Muscle layer of colon (tissue), 2 donors: ENCODE measurements around the gene LRMDA.
A peak's percentile ranks its signal among the peaks of the same experiment; 100 is the strongest.

Source experiments
- H3K27ac ChIP-seq: one replicate; pipeline ENCODE4 v1.7.0; 2013; ENCODE audit warnings: low read depth, mild to moderate bottlenecking, low read length, moderate library complexity
- H3K27me3 ChIP-seq, 2 donors: one replicate each; pipeline ENCODE4 v1.7.0; 2013; ENCODE audit warnings: low read length in 2 of 2, mild to moderate bottlenecking in 2 of 2; ENCODE audit not compliant: insufficient read depth in 2 of 2, control insufficient read depth in 1 of 2
- H3K36me3 ChIP-seq: one replicate; pipeline ENCODE4 v1.7.0; 2013; ENCODE audit warnings: mild to moderate bottlenecking, low read length; ENCODE audit not compliant: insufficient read depth
- H3K4me1 ChIP-seq: one replicate; pipeline ENCODE4 v1.7.0; 2013; ENCODE audit warnings: mild to moderate bottlenecking, low read length; ENCODE audit not compliant: insufficient read depth
- H3K4me3 ChIP-seq, 2 donors: one replicate each; pipeline ENCODE4 v1.7.0; 2013; ENCODE audit warnings: low read length in 2 of 2, low read depth in 1 of 2, mild to moderate bottlenecking in 1 of 2, moderate library complexity in 1 of 2
- H3K9ac ChIP-seq: one replicate; pipeline ENCODE4 v1.7.0; 2013; ENCODE audit warnings: low read length
- H3K9me3 ChIP-seq: one replicate; pipeline ENCODE4 v1.7.0; 2013; ENCODE audit warnings: mild to moderate bottlenecking, low read length
- donor health status: abdominal sarcoma.
- donor health status: Adenocarcinoma of cecum.

Gene LRMDA

DNA sequence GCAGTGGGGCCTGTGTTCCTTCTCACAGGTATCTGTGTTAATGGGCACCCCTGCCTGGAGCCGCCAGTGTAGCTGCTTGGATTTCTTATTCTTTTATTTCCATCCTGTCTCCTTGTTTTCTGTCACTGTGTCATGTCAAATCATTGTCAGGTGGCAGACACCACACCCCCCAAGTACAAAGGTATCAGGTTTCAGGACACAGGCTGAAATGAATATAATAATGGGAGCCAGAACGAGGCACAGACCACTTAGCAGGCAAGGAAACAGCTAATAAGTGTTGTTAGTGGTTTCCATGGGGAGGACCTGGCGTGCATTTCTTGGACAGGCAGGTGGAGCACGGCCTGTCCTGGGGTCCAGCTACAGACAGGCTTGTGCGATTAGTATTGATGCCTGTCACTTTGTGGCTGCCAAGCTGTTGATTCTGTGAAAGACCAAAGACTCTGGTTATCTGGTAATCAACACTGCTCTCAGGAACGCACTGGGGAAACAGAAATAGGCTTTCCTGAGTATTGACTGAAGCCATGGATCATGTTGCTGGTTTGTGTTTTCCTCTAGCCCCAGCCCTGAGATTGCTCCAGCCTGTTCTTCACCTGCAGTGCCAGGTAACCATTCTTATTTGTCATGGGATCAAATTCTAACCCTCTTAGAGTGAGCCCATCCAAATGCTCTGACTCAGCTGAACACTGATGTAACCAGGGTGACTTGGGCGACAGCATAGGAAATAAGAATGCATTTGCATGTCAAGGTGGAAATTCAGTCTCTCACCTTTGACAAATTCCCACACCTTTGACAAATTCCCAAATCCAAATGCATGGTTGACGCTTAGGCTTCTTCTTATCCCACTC, 1002.0 kb downstream of the LRMDA start:
- no peaks in the 10 kb centered on the region for H3K27me3 ChIP-seq
- H3K4me3 ChIP-seq: no peak overlapping the region
- no peak overlapping the region for H3K9ac ChIP-seq
- H3K27ac ChIP-seq: peak overlapping the region; percentile 25
- no peaks in the 10 kb centered on the region for H3K36me3 ChIP-seq
- H3K9me3 ChIP-seq: no peaks in the 10 kb centered on the region
- H3K4me1 ChIP-seq: peaks cover 61% of the 10 kb centered on the region

GRCh38 chr10:76435157-76435556, 1003.7 kb downstream of the LRMDA start:
- H3K27ac ChIP-seq: no peak overlapping the region
- no peak overlapping the region for H3K9ac ChIP-seq
- H3K4me3 ChIP-seq: no peak overlapping the region
- H3K36me3 ChIP-seq: no peaks in the 10 kb centered on the region
- no peaks in the 10 kb centered on the region for H3K27me3 ChIP-seq
- no peaks in the 10 kb centered on the region for H3K9me3 ChIP-seq
- peaks cover 45% of the 10 kb centered on the region for H3K4me1 ChIP-seq

- peaks cover 32% of the 10 kb centered on the region for H3K4me1 ChIP-seq
- H3K9me3 ChIP-seq: no peaks in the 10 kb centered on the region
- H3K36me3 ChIP-seq: no peaks in the 10 kb centered on the region
- H3K4me3 ChIP-seq: no peak overlapping the region
- no peak overlapping the region for H3K9ac ChIP-seq
- no peak overlapping the region for H3K27ac ChIP-seq
- H3K27me3 ChIP-seq: no peaks in the 10 kb centered on the region
Measured at GRCh38 chr10:76436401-76436811, 1005.0 kb downstream of the LRMDA start.

DNA sequence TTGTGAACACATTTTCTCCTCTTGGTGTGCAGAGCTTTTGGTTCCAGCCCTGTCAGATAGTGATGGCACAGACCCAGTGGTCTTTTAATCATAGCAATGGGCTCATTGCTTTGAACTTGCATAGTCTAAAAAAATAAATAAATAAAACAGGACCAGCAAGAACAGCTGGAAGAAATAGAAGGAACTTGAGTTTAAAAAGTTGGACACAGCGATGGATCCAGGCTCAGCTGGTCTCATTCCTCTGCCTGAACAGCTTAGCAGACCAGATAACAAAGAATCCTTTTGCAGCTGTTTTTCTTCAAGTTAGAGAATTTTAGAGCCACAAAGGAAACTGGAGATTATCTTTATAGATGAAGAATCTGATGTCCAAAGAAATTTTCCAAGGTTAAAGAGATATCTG, 1005.6 kb downstream of the LRMDA start:
- Histone ChIP-seq H3K27ac (no peak overlapping the region), H3K4me1 (peaks cover 27% of the 10 kb centered on the region)

GRCh38 chr10:76440426-76440825, 1009.0 kb downstream of the LRMDA start:
- no peak overlapping the region for H3K4me3 ChIP-seq
- no peak overlapping the region for H3K27ac ChIP-seq
- peaks cover 23% of the 10 kb centered on the region for H3K4me1 ChIP-seq
- H3K36me3 ChIP-seq: no peaks in the 10 kb centered on the region
- H3K9ac ChIP-seq: no peak overlapping the region
- no peaks in the 10 kb centered on the region for H3K27me3 ChIP-seq
- H3K9me3 ChIP-seq: no peaks in the 10 kb centered on the region

More for the DNA sequence above, 1005.6 kb downstream of the LRMDA start:
- Histone ChIP-seq H3K9me3 (no peaks in the 10 kb centered on the region), H3K9ac (no peak overlapping the region), H3K27me3 (no peaks in the 10 kb centered on the region), H3K36me3 (no peaks in the 10 kb centered on the region), H3K4me3 (no peak overlapping the region)

GRCh38 chr10:76442113-76442512, 1010.7 kb downstream of the LRMDA start:
- Histone ChIP-seq H3K9ac (no peak overlapping the region), H3K27me3 (no peaks in the 10 kb centered on the region), H3K9me3 (no peaks in the 10 kb centered on the region), H3K4me3 (no peak overlapping the region), H3K4me1 (peaks cover 15% of the 10 kb centered on the region), H3K27ac (no peak overlapping the region), H3K36me3 (no peaks in the 10 kb centered on the region)

DNA sequence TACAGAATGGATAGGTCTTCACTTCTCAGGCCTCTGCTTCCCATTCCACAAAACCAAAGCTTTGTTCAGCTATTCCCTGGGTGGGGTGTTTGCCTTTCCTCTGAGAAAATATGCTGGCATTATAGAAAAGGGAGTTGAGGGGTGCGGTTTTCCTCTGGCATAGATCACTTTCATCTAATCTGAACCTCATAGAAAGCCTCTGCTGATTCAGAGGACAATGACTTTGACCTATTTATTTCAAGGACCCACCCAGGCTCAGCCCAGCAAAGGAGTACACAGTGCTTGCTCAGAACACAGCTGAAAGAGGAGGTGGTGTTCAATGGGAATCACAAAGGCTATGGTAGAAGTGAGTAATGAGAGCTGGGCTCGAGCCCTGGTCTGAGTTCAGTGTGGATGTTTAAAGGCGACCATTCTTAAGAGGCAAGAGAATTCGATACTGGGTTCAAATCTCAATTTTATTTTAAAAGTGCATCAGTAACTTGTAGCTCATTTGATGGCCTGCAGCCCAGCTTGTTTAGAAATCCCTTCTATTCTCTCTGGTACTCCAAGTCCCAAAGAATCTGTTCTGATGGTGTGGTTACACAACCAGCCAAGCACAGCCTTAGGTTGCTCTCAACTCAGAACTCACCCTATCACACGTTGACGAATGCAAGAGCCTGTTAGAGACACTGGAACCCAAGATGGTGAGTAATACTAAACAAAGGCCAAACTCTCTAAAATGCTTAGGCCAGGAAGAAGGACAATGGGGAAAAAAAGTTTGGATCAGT, 1012.8 kb downstream of the LRMDA start:
- H3K4me1 ChIP-seq: peaks cover 15% of the 10 kb centered on the region
- H3K4me3 ChIP-seq: no peak overlapping the region
- H3K36me3 ChIP-seq: no peaks in the 10 kb centered on the region
- peak overlapping the region; percentile 57 for H3K27ac ChIP-seq
- no peak overlapping the region for H3K9ac ChIP-seq
- H3K27me3 ChIP-seq: no peaks in the 10 kb centered on the region
- H3K9me3 ChIP-seq: no peaks in the 10 kb centered on the region

- H3K9me3 ChIP-seq: no peaks in the 10 kb centered on the region
- H3K27ac ChIP-seq: no peak overlapping the region
- no peak overlapping the region for H3K9ac ChIP-seq
- H3K36me3 ChIP-seq: no peaks in the 10 kb centered on the region
- no peaks in the 10 kb centered on the region for H3K27me3 ChIP-seq
- H3K4me3 ChIP-seq: no peak overlapping the region
- peaks cover 15% of the 10 kb centered on the region for H3K4me1 ChIP-seq
Measured at GRCh38 chr10:76447578-76447977, 1016.2 kb downstream of the LRMDA start.

DNA sequence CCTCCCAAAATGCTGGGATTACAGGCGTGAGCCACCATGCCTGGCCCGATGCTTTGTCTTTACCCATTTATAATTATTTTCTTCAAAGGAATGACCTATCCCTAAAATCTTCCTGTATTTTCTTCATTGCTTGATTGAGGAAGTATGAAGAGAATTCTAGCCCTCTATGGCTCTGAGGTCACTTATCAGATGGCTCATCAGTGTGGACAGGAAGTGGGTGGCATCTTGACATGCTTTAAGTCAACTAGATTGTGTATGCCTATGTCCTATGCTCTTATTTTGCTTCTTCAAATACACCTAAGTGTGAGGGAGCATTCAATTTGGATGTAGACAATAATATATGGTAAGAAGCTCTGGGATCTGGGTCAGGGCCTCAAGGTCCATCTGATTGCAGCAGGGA, 1020.5 kb downstream of the LRMDA start:
- H3K9me3 ChIP-seq: no peaks in the 10 kb centered on the region
- no peaks in the 10 kb centered on the region for H3K27me3 ChIP-seq

DNA sequence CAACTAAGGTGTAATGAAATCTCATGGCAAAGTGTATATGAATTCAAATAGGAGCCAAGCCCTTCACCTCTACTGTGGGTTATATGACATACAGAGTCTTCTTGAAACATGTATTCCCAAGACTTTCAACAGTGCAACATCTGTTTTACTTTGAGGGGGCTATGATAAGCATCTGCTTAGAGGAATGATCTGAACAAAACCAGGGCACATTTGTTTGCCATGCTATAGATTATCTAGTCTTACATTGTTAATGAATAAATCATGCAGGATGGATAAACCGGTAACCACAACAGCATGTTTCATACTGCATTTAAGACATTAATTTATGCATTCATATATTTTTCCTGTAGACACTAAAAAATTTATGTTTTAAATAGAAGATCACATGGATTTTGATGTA, 1021.9 kb downstream of the LRMDA start:
- Histone ChIP-seq H3K9ac (no peak overlapping the region), H3K27ac (no peak overlapping the region), H3K36me3 (no peaks in the 10 kb centered on the region), H3K4me3 (no peak overlapping the region), H3K27me3 (no peaks in the 10 kb centered on the region), H3K4me1 (peaks cover 11% of the 10 kb centered on the region), H3K9me3 (no peaks in the 10 kb centered on the region)

More for the DNA sequence above, 1020.5 kb downstream of the LRMDA start:
- Histone ChIP-seq H3K9ac (no peak overlapping the region), H3K27ac (no peak overlapping the region), H3K36me3 (no peaks in the 10 kb centered on the region), H3K4me3 (no peak overlapping the region), H3K4me1 (peaks cover 7% of the 10 kb centered on the region)

DNA sequence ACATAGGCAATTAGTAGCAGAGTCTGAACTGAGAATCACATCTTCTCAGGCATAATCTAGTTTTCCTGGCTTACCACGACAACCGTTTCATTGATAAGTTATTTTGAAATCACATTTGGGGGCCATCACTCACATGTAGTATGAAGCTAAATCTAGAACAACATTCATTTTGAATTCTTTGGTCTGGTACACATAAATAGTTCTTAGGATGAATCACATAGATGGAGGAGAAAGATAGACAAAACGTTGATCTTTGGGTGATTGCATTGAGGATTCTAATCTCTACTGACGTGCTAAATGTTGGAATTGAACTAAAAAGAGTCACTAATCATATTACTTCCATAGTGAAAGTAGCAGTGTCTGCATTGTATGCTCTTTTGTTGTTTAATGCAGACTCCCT, 1022.6 kb downstream of the LRMDA start:
- H3K36me3 ChIP-seq: no peaks in the 10 kb centered on the region
- H3K4me3 ChIP-seq: no peak overlapping the region
- no peaks in the 10 kb centered on the region for H3K27me3 ChIP-seq
- no peak overlapping the region for H3K9ac ChIP-seq
- peaks cover 17% of the 10 kb centered on the region for H3K4me1 ChIP-seq
- no peaks in the 10 kb centered on the region for H3K9me3 ChIP-seq
- H3K27ac ChIP-seq: no peak overlapping the region
